ENCODE data around the gene ZDHHC22.

ZDHHC22 gene

GRCh38 chr14:77094672-77095284 lies 46.8 kb downstream of the ZDHHC22 start:
- H3K4me3 ChIP-seq (ENCODE audit: low read length): no peak overlapping the region
- no peak for TF ChIP-seq ZNF274 (IDR thresholded peaks at IDR 0.05; ENCODE audit: low read depth, low read length)

GRCh38 chr14:77092676-77093075 lies 48.9 kb downstream of the ZDHHC22 start:
- TF ChIP-seq ZNF274 (IDR thresholded peaks at IDR 0.05; ENCODE audit: low read depth, low read length): no peak
- H3K4me3 ChIP-seq (ENCODE audit: low read length): no peak overlapping the region

- H3K4me3 ChIP-seq (ENCODE audit: low read length): no peak overlapping the region
- no peak for TF ChIP-seq ZNF274 (IDR thresholded peaks at IDR 0.05; ENCODE audit: low read depth, low read length)
Observed at GRCh38 chr14:77091518-77091917, 50.1 kb downstream of the ZDHHC22 start.

- no peak overlapping the region for H3K4me3 ChIP-seq (ENCODE audit: low read length)
- no peak for TF ChIP-seq ZNF274 (IDR thresholded peaks at IDR 0.05; ENCODE audit: low read depth, low read length)
Observed at GRCh38 chr14:77088645-77089044, 52.9 kb downstream of the ZDHHC22 start.

GRCh38 chr14:77088219-77088618 lies 53.4 kb downstream of the ZDHHC22 start:
- no peak overlapping the region for H3K4me3 ChIP-seq (ENCODE audit: low read length)
- no peak for TF ChIP-seq ZNF274 (IDR thresholded peaks at IDR 0.05; ENCODE audit: low read depth, low read length)

- no peak for TF ChIP-seq ZNF274 (IDR thresholded peaks at IDR 0.05; ENCODE audit: low read depth, low read length)
- H3K4me3 ChIP-seq (ENCODE audit: low read length): no peak overlapping the region
Observed at GRCh38 chr14:77087631-77088030, 54.0 kb downstream of the ZDHHC22 start.

- TF ChIP-seq ZNF274 (IDR thresholded peaks at IDR 0.05; ENCODE audit: low read depth, low read length): no peak
- H3K4me3 ChIP-seq (ENCODE audit: low read length): no peak overlapping the region
Observed at GRCh38 chr14:77086951-77087350, 54.6 kb downstream of the ZDHHC22 start.

- TF ChIP-seq ZNF274 (IDR thresholded peaks at IDR 0.05; ENCODE audit: low read depth, low read length): no peak
- no peak overlapping the region for H3K4me3 ChIP-seq (ENCODE audit: low read length)
Observed at GRCh38 chr14:77086017-77086727, 55.4 kb downstream of the ZDHHC22 start.

- no peak for TF ChIP-seq ZNF274 (IDR thresholded peaks at IDR 0.05; ENCODE audit: low read depth, low read length)
- H3K4me3 ChIP-seq (ENCODE audit: low read length): no peak overlapping the region
Observed at GRCh38 chr14:77085538-77085937, 56.1 kb downstream of the ZDHHC22 start.

- no peak overlapping the region for H3K4me3 ChIP-seq (ENCODE audit: low read length)
- TF ChIP-seq ZNF274 (IDR thresholded peaks at IDR 0.05; ENCODE audit: low read depth, low read length): no peak
Observed at GRCh38 chr14:77084985-77085384, 56.6 kb downstream of the ZDHHC22 start.

- no peak for TF ChIP-seq ZNF274 (IDR thresholded peaks at IDR 0.05; ENCODE audit: low read depth, low read length)
- H3K4me3 ChIP-seq (ENCODE audit: low read length): no peak overlapping the region
Observed at GRCh38 chr14:77083082-77083481, 58.5 kb downstream of the ZDHHC22 start.

- no peak for TF ChIP-seq ZNF274 (IDR thresholded peaks at IDR 0.05; ENCODE audit: low read depth, low read length)
- no peak overlapping the region for H3K4me3 ChIP-seq (ENCODE audit: low read length)
Observed at GRCh38 chr14:77082356-77082755, 59.2 kb downstream of the ZDHHC22 start.

Data from GM08714 (cell line).